HEK293 (cell line): ENCODE results near the gene OPCML.
"Not testable (repeated sequence)": the region's sequence is repeated elsewhere in the genome, so short reads cannot be mapped to it uniquely, and the experiment has no call there.

Source experiments
- MYNN ChIP-seq: fragments of 450-650 bp; formaldehyde crosslinking; IDR thresholded peaks from 2 replicates; pipeline ENCODE4 v1.5.1; 2016; ENCODE audit warnings: missing biosample characterization, missing genetic modification characterization, borderline replicate concordance
- RBAK ChIP-seq: fragments of 450-650 bp; formaldehyde crosslinking; IDR thresholded peaks from 2 replicates; pipeline ENCODE4 v1.5.1; 2016; ENCODE audit warnings: missing biosample characterization, missing genetic modification characterization
- TF ChIP-seq, protein P1 (sequence below): fragments of 450-650 bp; formaldehyde crosslinking; IDR thresholded peaks from 2 replicates; pipeline ENCODE4 v1.5.1; 2016; ENCODE audit warnings: missing biosample characterization, missing genetic modification characterization

DNA sequence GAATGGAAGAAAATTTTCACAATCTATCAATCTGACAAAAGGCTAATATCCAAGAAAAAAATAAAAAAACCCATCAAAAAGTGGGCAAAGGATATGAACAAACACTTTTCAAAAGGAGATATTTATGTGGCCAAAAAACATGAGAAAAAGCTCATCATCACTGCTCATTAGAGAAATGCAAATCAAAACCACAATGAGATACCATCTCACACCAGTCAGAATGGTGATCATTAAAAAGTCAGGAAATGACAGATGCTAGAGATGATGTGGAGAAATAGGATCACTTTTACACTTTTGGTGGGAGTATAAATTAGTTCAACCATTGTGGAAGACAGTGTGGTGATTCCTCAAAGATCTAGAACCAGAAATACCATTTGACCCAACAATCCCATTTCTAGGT lies 1162.2 kb downstream of the OPCML start:
- TF ChIP-seq, protein P1, sequence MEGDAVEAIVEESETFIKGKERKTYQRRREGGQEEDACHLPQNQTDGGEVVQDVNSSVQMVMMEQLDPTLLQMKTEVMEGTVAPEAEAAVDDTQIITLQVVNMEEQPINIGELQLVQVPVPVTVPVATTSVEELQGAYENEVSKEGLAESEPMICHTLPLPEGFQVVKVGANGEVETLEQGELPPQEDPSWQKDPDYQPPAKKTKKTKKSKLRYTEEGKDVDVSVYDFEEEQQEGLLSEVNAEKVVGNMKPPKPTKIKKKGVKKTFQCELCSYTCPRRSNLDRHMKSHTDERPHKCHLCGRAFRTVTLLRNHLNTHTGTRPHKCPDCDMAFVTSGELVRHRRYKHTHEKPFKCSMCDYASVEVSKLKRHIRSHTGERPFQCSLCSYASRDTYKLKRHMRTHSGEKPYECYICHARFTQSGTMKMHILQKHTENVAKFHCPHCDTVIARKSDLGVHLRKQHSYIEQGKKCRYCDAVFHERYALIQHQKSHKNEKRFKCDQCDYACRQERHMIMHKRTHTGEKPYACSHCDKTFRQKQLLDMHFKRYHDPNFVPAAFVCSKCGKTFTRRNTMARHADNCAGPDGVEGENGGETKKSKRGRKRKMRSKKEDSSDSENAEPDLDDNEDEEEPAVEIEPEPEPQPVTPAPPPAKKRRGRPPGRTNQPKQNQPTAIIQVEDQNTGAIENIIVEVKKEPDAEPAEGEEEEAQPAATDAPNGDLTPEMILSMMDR (tag by site-specific recombination), result not testable (repeated sequence)
- not testable (repeated sequence) for TF ChIP-seq RBAK, MYNN (tag by site-specific recombination)
